Right lung (tissue), 5 donors: ENCODE measurements around the gene GAB3. TPM values are rescaled to one million over a fixed set of nuclear protein-coding genes. Genes with fewer than 3 reads are reported as not detected.
"Not testable (repeated sequence)": the region's sequence is repeated elsewhere in the genome, so short reads cannot be mapped to it uniquely, and the experiment has no call there.

Source experiments
- DNase-seq, 2 donors: peaks; one replicate each; pipeline ENCODE4 v3.0.0-alpha.2; 2013
- polyA plus RNA-seq, 5 donors: library from polyadenylated mRNA; unstranded; fragments of 120-200 nt; gene quantifications; one replicate each; pipeline versions ENCODE4 v1.2.1 to v1.2.3, GENCODE V29; 2013; ENCODE audit warnings: inconsistent platforms in 1 of 5, low replicate concordance in 1 of 5; ENCODE audit not compliant: insufficient read length in 5 of 5, insufficient read depth in 1 of 5

Gene GAB3
- polyA plus RNA-seq, 5 donors, result 6.8 to 8.4 (median 8.3) TPM

- no peak for DNase-seq
Measured at GRCh38 chrX:154658957-154659356, 91.9 kb downstream of the GAB3 start.

GRCh38 chrX:154658187-154658586 lies 92.7 kb downstream of the GAB3 start:
- no peak for DNase-seq

- DNase-seq, result no peak
Measured at GRCh38 chrX:154657226-154657805, 93.6 kb downstream of the GAB3 start.

- DNase-seq, result no peak
Measured at GRCh38 chrX:154655786-154656185, 95.1 kb downstream of the GAB3 start.

- DNase-seq, result no peak
Measured at GRCh38 chrX:154655346-154655745, 95.5 kb downstream of the GAB3 start.

- DNase-seq, result no peak
Measured at GRCh38 chrX:154654925-154655324, 96.0 kb downstream of the GAB3 start.

GRCh38 chrX:154654372-154654771 lies 96.5 kb downstream of the GAB3 start:
- DNase-seq, result no peak

- DNase-seq, result not testable (repeated sequence)
Measured at GRCh38 chrX:154653413-154653812, 97.5 kb downstream of the GAB3 start, which contains the start of gene CTAG2. TSS of gene CTAG2 (minus strand) at chrX:154653579. CDS start at chrX:154653515, 64 bp downstream.

- no peak for DNase-seq
Measured at GRCh38 chrX:154653048-154653401, 97.9 kb downstream of the GAB3 start.

- no peak for DNase-seq
Measured at GRCh38 chrX:154652311-154653047, 98.4 kb downstream of the GAB3 start.

- DNase-seq, result no peak
Measured at GRCh38 chrX:154650221-154650510, 100.7 kb downstream of the GAB3 start.

GRCh38 chrX:154649503-154650220 lies 101.2 kb downstream of the GAB3 start:
- DNase-seq, result no peak

GRCh38 chrX:154648931-154649330 lies 101.9 kb downstream of the GAB3 start:
- DNase-seq, result no peak

- not testable (repeated sequence) for DNase-seq
Measured at GRCh38 chrX:154645745-154646378, 105.0 kb downstream of the GAB3 start.

- DNase-seq, result not testable (repeated sequence)
Measured at GRCh38 chrX:154643708-154644107, 107.2 kb downstream of the GAB3 start.

GRCh38 chrX:154641740-154642139 lies 109.1 kb downstream of the GAB3 start:
- not testable (repeated sequence) for DNase-seq

GRCh38 chrX:154633661-154634060 lies 117.2 kb downstream of the GAB3 start:
- not testable (repeated sequence) for DNase-seq

GRCh38 chrX:154630949-154631348 lies 119.9 kb downstream of the GAB3 start:
- not testable (repeated sequence) for DNase-seq

GRCh38 chrX:154628960-154629359 lies 121.9 kb downstream of the GAB3 start:
- DNase-seq, result not testable (repeated sequence)
